HG03469 (cell line): Measurements from ENCODE around the gene SETBP1.
"Not testable (repeated sequence)": the region's sequence is repeated elsewhere in the genome, so short reads cannot be mapped to it uniquely, and the experiment has no call there.

ENCODE experiments used
- ATAC-seq: cut with Tn5 transposase; IDR thresholded peaks from one replicate; pipeline ENCODE4 v1.9.1; 2021; ENCODE audit warnings: mild to moderate bottlenecking, moderate library complexity, moderate number of reproducible peaks; ENCODE audit not compliant: unreplicated experiment

The SETBP1 gene

DNA sequence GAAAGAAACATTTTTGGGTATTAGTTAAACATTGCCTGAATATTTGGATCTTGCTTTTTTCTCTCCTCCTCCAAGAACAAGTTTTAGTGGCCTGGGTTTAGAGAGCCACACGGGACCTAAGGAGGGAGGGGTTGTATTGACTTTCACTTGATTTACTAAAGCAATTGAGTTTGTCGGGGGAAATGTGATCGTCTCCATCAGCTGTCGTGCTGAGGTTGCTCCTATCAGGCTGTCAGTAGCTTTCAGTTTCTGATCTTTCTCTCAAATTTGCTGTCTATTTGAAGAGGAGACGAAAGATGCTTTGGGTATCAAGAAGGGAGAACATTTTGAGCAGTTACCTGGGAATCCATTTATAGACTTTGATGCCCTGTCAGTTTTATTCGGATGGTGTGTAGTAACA lies 106.0 kb downstream of the SETBP1 start:
- ATAC-seq: peak; percentile 58

DNA sequence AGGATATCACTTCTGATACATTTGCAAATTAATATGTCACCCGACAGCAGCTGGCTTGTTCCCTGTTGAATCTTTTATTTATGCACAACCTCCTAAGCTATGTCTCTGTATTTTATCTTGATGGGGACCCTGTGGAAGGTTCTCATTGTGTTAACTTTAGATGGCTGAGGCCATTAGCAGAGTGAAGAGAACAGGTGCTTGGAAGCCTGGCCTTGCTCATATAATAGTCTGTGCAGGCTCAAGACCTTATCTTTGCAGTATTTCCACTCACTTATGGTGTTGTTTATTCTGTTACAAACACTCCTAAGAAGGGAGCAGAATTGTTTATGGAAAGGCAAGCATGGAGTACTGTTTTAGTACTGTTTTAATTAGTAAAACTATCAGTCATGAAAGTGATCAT lies 107.6 kb downstream of the SETBP1 start:
- no peak for ATAC-seq

DNA sequence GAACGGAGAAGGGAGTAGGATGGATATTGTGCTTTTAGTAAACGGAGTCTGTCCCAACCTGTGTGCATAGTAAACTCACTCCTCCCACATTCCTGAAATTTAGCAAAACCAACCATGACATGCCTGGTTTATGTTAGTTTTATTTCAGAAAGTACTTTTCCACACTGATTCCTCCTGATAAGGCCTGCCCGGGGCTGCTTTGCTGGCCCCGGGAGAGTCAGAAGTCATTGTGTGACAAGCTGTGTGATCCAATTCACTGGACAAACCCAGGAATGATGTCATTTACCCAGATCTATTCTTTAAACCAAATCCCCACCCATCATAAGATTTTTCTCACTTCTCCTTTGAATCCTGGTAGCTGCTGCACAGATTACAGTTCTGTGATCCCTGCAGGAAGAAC lies 109.0 kb downstream of the SETBP1 start:
- ATAC-seq: no peak

DNA sequence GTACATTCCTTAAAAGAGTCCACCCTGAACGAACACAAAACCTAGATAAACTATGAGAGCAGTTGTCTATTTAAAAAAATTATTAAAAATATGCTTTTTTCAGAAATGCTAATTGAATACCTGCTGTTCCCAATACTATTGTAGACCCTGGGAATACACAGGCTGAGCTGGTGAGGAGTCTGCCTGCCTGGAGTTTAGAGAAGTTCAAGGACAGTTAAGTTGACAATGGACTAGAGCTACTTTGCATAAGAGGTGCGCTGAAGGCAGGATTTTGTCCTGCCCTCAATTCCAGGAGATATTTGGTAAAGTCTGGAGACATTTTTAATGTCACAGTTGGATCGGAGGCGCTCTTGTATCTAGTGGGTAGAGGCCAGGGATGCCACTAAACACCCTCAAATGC lies 110.2 kb downstream of the SETBP1 start:
- ATAC-seq: no peak

DNA sequence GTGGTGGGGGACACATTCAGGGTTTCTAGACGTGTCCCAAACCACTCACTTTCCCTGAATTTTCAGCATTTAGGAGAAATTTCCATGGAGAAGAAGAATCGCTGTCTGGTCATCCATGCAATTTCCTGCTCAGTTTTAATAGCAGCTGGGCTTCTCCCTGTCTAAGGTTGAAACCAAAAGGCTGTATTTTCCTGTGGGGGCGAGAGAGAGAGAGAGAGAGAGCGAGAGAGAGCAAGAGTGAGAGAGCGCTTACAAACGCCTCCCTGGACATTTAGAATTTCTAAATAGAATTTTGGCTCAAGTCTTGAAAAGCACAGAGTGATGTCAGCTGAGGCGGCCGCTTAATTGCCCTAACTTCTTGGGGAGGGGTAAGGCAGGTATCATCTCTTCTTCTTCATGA lies 110.8 kb downstream of the SETBP1 start:
- no peak for ATAC-seq

DNA sequence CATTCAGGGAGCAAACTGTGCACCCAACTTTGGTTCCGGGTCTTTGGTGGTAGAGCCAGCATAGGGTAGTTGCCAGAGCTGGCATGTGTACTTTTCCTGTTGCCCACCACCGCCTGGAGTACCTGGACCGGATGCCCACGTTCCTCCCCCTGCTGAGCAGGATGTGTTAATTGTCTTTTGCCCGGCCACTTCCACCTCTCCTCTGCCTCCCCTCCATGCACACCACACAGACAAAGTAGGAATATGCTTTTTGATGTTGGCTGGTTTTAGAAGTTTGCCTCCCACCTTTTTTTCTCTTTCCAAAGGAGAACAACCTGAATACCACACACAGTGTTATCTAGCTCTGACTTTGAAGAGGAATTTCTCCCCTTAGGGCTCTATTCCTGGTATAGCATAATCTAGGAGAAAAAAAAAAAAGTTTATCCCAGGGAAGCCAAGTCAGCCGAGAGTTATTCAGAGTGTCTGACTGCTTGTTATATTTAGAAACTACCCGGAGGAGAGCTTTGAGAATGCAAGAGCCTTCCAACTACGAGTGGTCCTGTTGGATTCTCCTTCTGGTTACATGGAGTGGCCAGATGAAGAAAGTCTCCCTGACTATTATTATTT lies 111.9 kb downstream of the SETBP1 start:
- ATAC-seq: no peak

DNA sequence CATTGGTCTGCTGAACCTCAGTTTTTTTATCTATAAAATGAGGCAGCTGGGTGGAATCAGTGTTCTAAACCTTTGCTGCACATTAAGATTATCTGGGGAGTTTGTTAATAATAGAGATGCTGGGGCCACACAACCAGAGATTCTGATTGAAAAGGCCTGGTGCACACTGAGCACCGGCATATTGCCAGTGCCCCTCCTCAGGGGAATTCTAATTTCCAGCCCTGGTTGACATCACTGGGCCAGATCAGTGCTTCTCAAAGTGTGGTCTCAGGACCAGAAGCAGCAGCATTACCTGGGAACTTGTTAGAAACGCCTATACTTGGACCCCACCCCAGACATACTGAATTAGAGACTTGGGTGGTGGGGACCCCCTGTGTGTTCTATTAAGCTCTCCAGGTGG lies 112.5 kb downstream of the SETBP1 start:
- ATAC-seq: no peak

DNA sequence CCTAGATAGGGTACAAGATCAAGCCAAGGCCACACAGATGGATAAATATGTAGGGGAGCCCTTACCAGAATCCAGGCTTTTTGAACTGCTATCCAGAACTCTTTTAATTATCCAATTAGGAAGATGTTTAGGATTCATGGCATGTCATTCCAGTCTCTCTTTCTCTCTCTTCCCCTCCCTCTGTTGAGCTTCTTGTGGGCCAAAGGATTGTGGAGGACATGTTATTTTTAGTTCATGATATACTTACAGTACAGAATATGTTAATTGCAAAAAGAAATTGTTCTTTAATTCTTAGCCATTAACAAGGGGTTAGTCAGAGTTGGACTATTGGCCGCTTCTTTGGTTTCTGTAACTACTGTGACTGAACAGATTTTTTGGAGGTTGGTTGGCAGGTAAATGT lies 113.0 kb downstream of the SETBP1 start:
- ATAC-seq: no peak

DNA sequence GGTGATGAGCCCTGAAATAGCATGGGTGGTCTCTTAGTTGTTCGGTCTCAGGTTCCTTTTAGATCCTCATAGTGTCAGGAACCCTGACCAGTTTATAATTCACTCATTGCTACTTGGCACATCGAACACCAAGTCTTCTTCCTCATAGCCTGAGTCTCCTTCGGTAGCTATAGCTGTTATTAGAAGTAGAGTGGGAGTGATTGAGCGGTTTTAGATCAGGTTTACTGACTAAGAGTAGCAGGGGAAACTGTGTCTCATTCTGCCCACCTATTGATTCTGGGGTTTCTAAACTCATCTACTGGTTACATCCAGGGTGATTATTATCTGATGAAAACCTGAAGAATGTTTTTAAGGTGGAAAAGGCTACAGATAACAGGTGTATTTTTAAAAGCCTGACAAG lies 114.6 kb downstream of the SETBP1 start:
- ATAC-seq: no peak

DNA sequence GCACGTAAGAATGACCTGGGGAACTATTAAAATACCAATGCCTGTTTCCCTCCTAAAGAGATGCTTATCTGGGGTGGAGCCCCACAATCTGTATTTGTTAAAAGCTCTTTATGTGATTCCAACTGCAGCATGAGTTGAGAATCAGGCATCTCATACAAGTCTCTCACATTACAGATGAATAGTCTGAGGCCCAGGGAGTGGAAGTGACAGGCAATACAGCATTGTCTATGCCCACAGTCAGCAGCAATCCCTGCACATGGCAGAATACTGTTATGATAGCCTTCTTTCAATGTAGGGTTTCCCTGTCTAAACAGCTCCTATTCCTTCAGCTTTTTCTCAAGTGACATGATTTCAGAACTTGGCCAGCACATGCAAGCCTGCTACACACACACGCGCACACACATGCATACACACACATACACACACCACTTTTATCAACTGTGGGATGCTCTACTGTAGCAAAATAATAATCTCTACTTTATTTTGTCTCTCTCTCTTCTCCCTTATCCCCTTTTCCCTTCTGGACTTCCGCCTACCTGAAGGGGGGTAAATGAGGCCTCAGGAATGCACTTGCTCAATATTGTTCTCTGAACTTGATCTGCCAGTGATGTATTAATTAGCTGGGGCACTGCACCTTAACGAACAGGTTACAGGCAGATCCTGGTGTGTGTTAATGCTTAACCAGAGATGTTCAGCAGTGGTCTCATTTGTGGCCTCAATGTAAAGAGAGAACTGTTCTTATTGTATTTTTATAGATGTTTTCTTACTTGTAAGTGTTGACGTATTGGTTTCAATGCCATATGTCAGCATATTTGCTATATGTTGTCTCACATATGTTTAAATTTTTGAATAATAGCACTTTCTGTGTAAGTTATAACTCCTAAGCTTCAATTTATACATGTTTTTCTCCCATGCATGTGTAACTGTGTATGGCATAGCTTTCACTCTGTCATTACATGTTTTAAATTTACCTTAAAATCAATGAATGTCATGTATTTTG lies 116.0 kb downstream of the SETBP1 start:
- no peak for ATAC-seq

DNA sequence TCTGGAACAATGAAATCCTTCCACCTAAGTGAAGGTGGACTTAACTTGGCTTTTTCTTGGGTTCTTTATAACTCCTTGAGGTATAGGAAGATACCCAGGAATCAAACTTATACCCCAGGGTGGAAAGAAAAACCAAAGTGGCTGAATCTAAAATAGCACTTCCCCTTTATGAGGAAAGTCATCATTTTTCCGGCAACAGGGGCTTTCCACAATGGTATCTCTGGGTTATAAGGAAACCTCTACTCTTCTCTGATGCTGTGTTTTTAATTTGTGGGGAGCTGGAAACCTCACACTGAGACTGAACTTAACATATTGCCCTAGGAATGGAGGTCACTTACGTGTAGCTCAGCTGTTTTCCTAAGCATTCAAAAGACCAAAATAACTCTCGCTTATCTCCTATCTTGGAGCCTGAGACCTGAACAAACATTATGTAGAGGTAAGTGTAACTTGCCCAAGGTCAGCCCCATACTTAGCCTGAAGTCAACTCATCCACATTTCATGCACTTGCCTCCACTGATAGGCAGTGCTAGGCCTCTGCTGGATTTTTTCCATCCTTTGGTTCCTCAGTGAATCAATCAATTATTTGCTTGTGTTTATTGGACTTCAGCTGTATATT lies 117.9 kb downstream of the SETBP1 start:
- no peak for ATAC-seq

DNA sequence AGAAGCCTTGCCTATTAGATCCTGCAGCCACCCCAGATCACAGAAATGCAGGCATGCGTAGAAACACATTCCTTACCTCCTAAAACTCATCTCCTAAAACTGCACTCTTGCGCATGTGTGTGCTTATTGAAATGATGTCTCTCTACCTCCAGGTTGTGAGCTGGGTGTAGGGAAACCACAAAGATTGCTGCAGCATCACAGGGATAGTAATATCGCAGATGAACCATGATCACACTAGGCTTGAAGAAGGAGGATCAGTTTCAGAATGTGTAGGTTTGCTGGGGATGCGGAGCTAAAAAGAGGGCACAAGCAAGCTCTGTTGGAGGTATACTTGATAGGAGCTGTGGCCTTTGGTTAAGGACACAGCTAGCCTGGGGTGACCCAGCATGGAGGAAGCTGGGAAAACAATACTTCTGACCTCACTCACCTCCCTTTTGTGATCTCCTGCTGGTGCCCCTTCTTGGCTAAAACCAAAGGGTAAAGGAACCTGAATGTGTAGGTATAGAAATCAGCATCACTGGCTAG lies 118.8 kb downstream of the SETBP1 start:
- ATAC-seq: peak; percentile 54

DNA sequence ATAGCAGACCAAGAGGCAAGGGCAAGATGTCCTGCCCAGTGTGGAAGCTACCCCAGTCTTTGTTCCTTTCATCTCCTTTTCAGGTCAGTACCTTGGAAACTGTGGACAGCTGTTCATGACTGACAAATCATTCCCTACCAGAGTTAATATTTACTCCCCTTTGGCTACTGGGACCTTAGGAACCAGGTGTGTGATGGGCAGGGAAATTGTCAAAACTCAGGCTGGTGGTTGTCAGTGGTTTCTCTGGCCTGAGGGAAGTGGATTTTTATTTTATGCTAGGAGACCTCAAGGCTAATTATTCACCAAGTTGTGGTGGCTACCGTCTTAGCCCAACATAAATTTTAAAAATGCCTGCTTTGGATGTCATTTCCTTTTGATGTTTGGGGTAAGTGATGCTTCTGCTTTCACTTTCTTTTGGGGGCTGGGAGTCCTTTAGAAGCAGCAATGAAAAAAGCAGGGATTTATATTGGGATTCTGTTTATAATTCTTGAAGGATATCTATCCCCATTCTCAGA lies 119.3 kb downstream of the SETBP1 start:
- no peak for ATAC-seq

DNA sequence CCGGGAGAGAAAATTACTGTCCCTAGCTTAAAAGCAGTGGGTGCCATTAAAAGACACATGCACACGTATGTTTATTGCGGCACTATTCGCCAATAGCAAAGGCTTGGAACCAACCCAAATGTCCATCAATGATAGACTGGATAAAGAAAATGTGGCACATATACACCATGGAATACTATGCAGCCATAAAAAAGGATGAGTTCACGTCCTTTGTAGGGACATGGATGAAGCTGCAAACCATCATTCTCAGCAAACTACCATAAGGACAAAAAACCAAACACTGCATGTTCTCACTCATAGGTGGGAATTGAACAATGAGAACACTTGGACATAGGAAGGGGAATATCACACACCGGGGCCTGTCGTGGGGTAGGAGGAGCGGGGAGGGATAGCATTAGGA lies 120.1 kb downstream of the SETBP1 start:
- not testable (repeated sequence) for ATAC-seq

DNA sequence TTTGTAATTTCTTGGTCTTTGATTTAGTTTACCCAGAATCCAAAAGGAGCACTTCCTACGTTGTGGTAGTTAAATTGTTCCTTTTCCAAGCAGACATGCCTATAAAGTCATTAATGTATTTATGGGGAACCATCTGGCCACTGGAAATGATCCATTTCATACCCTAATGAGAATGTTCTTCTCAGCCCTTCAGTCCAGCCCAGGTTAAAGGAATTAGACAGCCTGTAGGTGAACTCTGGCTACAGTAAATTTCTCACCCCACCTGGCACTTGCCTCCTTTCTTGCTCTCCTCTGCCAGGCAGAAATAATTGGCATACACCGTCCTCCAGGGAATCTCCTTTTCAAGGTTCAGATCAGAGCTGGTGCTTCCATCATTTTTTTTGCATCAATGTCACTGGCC lies 121.1 kb downstream of the SETBP1 start:
- no peak for ATAC-seq

DNA sequence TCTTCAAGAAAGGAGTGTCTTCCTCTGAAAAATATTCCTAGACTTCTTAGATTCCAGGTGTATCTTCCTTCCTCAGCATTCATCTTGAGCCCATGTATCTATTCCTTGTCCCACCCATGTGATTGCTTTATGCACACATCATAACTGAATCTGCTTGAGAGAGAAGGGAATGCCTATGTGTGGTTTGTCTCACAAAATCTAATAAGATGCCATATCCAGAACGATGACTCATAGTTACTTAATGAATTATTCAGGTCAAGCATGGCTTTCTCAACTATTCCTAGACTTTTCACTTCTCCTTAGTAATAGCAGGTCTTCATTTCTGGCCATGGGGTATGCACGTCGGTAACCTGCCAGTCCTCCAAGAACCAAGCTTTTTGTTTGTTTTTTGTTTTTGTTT lies 121.8 kb downstream of the SETBP1 start:
- no peak for ATAC-seq

DNA sequence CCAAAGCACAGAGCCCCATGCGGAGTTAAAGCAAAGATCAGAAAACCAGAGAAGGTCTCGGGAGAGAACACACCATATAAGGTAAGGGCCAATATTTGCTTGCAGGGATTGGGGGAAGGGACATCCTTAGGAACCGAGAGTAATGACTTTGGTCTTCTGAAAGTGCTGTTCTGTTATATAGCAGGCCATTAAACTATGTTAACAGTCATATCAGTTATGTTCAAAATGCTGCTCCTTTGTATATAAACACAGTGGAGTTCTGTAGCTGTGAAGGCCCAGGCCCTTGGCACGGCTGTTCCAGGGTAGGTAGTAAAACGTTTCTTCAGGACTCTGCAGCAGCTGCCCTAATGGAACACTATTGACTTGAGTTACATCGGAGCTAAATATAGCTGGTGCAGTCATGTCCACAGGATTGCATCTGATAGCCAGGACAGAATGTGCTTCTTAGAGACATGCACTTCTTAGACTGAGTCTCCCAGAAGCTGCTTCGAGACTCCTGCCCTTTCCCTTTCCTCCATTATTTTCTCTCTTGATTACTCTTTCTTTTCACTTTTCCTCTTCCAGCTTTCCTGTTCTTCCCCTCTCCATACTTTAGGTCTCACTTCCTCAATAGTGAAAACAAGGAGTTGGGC lies 122.4 kb downstream of the SETBP1 start:
- peak; percentile 27 for ATAC-seq

DNA sequence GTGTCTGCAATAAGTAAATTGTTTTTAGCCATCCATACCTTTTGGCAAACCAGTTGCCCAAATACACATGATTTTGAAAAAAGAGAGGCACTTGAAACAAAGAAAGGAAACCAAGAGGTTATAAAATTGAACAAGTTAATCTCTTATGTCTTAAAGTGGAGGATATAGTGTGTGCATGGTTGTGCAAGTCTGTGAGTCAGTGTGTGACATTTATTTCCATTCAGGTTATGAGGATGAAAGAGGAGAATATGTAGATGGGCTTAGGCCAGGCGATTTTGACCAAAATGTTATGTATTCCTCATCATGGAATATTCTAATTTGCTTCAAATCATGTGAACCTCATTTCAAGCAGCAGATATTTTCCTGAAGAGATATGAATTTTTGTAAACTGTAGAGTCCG lies 123.3 kb downstream of the SETBP1 start:
- no peak for ATAC-seq

DNA sequence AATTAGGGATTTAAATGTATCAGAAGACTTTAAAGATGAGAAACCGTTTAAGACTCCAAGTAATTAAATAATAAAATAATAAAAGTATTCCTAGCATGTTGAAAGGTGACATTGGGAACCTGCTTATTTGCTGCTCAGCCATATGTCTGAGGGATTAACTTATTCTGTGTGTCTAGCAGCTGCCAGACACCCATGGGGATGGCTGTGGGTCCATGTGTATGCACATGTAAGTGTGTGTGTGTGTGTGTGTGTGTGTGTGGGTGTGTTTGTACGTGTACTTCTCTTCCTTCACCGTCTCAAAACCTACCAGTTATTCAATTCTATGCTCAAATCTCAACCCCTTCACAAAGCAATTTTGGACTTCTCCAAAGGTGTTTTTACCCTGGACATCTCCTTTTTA lies 124.5 kb downstream of the SETBP1 start:
- no peak for ATAC-seq

DNA sequence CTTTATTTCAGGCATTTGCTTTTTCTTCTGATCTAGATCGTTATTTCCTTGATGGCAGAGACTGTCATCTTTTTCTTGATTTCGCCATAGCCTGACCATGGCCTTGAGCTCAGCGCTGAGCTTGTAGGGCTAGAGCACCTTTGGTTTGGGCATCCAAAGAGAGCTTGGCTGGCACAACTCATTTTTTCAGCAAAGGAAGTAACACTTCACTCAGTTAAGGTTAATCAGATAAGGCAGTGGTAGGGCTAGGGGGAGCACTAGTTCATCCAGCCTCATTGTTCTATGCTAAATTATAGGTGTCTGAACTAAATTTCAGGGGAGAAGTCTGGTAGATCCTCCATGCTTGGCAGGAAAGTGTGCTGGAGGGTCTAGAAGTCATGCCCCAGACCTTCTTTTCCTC lies 125.0 kb downstream of the SETBP1 start:
- no peak for ATAC-seq

DNA sequence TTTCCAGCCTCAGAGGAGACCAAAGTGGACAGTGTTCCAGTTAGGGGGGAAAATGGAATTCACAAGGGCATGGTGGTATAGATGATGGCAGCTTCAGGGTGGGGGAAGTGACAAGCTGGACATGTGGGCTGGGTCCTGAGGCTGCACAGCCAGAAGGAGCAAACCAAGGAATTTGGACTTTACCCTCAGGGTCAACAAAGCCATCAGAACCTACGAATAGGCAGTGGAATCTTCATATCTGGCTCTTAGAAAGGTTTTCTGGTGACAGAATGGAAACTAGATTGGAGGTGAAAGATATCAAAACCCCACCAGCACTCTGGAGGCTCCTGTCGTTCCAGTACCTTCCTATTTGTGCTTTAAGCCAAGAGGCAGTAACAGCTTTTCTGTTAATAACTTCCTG lies 127.1 kb downstream of the SETBP1 start:
- ATAC-seq: no peak
